Thymus (tissue), 11 donors: ENCODE results near the gene GAL3ST1. TPM values are rescaled to one million over a fixed set of nuclear protein-coding genes. Genes with fewer than 3 reads are reported as not detected.
"Not testable (repeated sequence)": the region's sequence is repeated elsewhere in the genome, so short reads cannot be mapped to it uniquely, and the experiment has no call there.

ENCODE experiments used
- DNase-seq, 9 donors: peaks; one replicate each; pipeline ENCODE4 v3.0.0-alpha.2; 2013; ENCODE audit warnings: low spot score in 9 of 9, low read depth in 6 of 9, missing footprints in 1 of 9
- H3K27ac ChIP-seq, 2 donors: one replicate each; pipeline ENCODE4 v1.5.1; 2013; ENCODE audit warnings: control low read depth in 1 of 2, low read depth in 1 of 2, low read length in 1 of 2, mild to moderate bottlenecking in 1 of 2, moderate library complexity in 1 of 2
- H3K27me3 ChIP-seq, 2 donors: one replicate each; pipeline ENCODE4 v1.5.1; 2013; ENCODE audit warnings: low read length in 1 of 2; ENCODE audit not compliant: control insufficient read depth in 2 of 2, insufficient read depth in 1 of 2
- H3K36me3 ChIP-seq, 2 donors: one replicate each; pipeline ENCODE4 v1.5.1; 2013; ENCODE audit warnings: low read length in 1 of 2, mild to moderate bottlenecking in 1 of 2, moderate library complexity in 1 of 2; ENCODE audit not compliant: control insufficient read depth in 2 of 2, insufficient read depth in 2 of 2
- H3K4me1 ChIP-seq, 2 donors: one replicate each; pipeline ENCODE4 v1.5.1; 2013; ENCODE audit warnings: low read length in 2 of 2; ENCODE audit not compliant: control insufficient read depth in 2 of 2, insufficient read depth in 2 of 2
- H3K4me3 ChIP-seq, 2 donors: one replicate each; pipeline ENCODE4 v1.5.1; 2013; ENCODE audit warnings: low read length in 2 of 2, control low read depth in 1 of 2, mild to moderate bottlenecking in 1 of 2
- H3K9me3 ChIP-seq, 2 donors: one replicate each; pipeline ENCODE4 v1.5.1; 2013; ENCODE audit warnings: low read length in 1 of 2, mild to moderate bottlenecking in 1 of 2; ENCODE audit not compliant: control insufficient read depth in 2 of 2, insufficient read depth in 1 of 2
- WGBS: extraction: QIAGEN DNeasy Blood & Tissue Kit; methylation state at CpG from one replicate; pipeline ENCODE4 v1.1.7; 2013; 5-methylcytosine and 5-hydroxymethylcytosine counted together
- polyA plus RNA-seq: library from polyadenylated mRNA; stranded (reverse); fragments of 200-250 nt; gene quantifications from one replicate; pipeline ENCODE4 v1.2.3, GENCODE V29; 2013
- total RNA-seq: library from RNA; stranded (reverse); fragments of 120-200 nt; gene quantifications from one replicate; pipeline ENCODE4 v1.2.4, GENCODE V29; 2013
- donor health status: healthy.

GAL3ST1 gene
- total and polyA plus RNA-seq, 2 donors = 0.09 to 0.46 TPM

DNA sequence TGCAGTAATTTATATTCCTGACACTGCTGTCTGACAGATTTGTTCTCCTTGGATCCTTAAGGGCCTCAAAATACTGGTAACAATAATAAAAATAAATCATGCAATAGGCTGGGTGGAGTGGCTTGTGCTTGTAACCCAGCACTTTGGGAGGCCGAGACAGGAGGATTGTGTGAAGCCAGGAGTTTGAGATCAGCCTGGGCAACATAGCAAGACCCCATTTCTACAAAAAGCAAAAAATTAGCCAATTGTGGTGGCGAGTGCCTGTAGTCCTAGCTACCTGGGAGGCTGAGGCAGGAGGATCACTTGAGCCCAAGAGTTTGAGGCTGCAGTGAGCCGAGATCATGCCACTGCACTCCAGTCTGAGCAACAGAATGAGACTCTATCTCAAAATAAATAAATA lies 22.7 kb downstream of the GAL3ST1 start:
- H3K27ac ChIP-seq, H3K27me3 ChIP-seq, DNase-seq, H3K4me3 ChIP-seq, H3K9me3 ChIP-seq, H3K36me3 ChIP-seq, H3K4me1 ChIP-seq: not testable (repeated sequence)
- 95% methylated on average over 3 of the region's 3 CpGs for WGBS

DNA sequence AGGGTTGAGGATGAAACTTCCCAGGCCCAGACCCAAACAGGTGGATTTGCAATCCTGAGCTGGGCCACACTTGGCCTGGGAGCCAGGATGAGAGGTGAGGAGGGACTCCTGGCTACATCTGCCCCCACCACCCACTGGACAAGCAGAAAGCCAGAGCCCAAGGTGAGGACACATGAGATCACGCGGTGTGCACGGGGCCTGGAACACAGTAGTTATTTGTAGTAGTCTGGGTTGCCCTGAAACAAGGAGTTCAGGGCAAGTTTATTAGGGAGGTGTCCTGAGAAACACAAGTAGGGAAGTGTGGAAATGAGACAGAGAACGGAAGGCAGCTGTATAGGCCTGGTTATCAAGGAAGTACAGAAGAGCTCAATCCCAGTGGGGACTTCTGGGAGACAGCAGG lies 27.3 kb downstream of the GAL3ST1 start:
- peaks cover 19 to 34% of the 10 kb centered on the region in 2 donors for H3K27me3 ChIP-seq
- 95% methylated on average over 4 of the region's 4 CpGs for WGBS

DNA sequence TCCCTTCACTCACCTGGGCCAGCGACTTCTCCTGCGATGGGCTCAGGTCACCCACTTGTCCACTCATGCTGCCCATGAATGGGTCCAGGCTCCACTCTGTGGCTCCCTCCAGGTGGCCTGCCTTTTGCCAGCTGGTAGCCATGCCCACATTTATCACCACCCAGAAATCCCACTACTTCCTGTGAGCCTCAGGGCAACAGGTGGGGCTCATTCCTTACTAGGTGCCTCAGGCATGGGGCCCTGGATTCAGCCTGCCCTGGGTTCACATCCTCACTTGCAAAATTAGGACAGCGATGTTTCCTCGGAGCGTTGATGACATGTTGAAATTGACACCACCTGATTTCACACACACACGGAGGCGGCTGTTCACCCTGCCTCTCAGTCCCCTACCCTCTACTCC lies 27.8 kb downstream of the GAL3ST1 start, which contains the start of gene SEC14L6:
Gene SEC14L6, minus strand, starts transcription at position 126 of the 400 bp plus-strand sequence. Its CDS starts 59 bp downstream, at position 67.
- WGBS = 97% methylated on average over 7 of the region's 7 CpGs
- Histone ChIP-seq H3K36me3 (no peaks in the 10 kb centered on the region), H3K27ac (no peak within 1 kb of the TSS), H3K9me3 (no peaks in the 10 kb centered on the region), H3K27me3 (peaks cover 24 to 39% of the 10 kb centered on the region in 2 donors), H3K4me3 (no peak within 1 kb of the TSS), H3K4me1 (no peaks in the 10 kb centered on the region)
- no peak for DNase-seq

More for the DNA sequence above, 27.3 kb downstream of the GAL3ST1 start:
- DNase-seq = no peak
- Histone ChIP-seq H3K9me3 (no peaks in the 10 kb centered on the region), H3K4me1 (no peaks in the 10 kb centered on the region), H3K4me3 (no peak overlapping the region), H3K27ac (no peak overlapping the region), H3K36me3 (no peaks in the 10 kb centered on the region)

DNA sequence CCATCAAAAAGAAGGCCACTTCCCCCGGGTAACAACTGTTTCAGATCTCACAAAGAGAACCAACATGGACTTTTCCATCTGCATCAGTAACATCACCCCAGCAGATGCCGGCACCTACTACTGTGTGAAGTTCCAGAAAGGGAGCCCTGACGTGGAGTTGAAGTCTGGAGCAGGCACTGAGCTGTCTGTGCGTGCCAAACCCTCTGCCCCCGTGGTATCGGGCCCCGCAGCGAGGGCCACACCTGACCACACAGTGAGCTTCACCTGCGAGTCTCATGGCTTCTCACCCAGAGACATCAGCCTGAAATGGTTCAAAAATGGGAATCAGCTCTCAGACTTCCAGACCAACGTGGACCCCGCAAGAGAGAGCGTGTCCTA lies 31.7 kb downstream of the GAL3ST1 start:
- H3K27me3 ChIP-seq = peaks cover 27 to 60% of the 10 kb centered on the region in 2 donors

DNA sequence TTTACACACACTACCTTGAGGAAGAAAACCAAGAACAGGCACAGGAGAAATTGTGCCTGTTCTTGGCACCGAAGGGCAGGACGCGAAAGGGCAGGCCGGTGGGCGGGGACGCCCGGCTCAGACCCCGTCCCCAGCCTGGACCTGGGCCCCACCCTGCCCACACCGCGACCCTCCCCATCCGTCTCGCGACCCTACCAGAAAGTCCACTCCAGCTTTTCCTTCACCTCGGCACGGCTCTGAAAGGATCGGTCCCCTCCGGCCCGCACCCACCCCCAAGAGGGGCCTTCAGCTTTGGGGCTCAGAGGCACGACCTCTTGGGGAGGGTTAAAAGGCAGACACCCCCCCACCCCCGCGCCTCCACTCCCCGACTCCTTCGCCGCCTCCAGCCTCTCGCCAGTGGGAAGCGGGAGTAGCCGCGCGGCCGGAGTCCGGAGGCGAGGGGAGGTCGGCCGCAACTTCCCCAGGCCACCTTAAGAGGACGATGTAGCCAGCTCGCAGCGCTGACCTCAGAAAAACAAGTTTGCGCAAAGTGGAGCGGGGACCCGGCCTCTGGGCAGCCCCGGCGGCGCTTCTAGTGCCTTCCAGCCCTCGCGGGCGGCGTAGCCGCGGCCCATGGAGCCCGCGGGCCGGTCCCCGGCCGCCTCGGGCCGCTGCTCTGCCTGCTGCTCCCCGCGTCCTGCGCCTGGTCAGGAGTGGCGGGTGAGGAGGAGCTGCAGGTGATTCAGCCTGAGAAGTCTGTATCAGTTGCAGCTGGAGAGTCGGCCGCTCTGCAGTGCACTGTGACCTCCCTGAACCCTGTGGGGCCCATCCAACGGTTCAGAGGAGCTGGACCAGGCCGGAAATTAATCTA lies 32.3 kb downstream of the GAL3ST1 start:
- Histone ChIP-seq H3K36me3 (no peaks in the 10 kb centered on the region), H3K9me3 (no peaks in the 10 kb centered on the region), H3K27me3 (peaks cover 27 to 60% of the 10 kb centered on the region in 2 donors), H3K27ac (no peak overlapping the region), H3K4me1 (no peaks in the 10 kb centered on the region), H3K4me3 (no peak overlapping the region)
- DNase-seq = no peak
- WGBS = 11% methylated on average over 64 of the region's 64 CpGs

More for the DNA sequence above, 31.7 kb downstream of the GAL3ST1 start:
- Histone ChIP-seq H3K36me3 (no peaks in the 10 kb centered on the region), H3K4me3 (no peak overlapping the region), H3K27ac (no peak overlapping the region), H3K9me3 (no peaks in the 10 kb centered on the region), H3K4me1 (no peaks in the 10 kb centered on the region)
- no peak for DNase-seq
- 87% methylated on average over 12 of the region's 12 CpGs for WGBS

DNA sequence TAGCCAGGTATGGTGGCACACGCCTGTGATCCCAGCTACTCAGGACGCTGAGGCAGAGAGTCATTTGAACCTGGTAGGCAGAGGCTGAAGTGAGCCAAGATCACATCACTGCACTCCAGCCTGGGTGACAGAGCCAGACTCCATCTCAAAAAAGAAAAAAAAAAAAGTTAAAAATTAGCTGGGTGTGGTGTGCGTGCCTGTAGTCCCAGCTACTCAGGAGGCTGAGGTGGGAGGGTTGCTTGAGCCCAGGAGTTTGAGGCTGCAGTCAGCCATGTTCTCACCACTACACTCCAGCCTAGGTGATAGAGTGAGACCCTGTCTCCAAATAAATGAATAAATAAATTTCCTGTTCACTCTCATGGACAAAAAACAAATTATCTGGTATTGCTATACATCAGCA lies 33.0 kb downstream of the GAL3ST1 start:
- not testable (repeated sequence) for H3K4me1 ChIP-seq, DNase-seq, H3K4me3 ChIP-seq, H3K9me3 ChIP-seq, H3K36me3 ChIP-seq, H3K27ac ChIP-seq
- 96% methylated on average over 3 of the region's 3 CpGs for WGBS
- peaks cover 27 to 57% of the 10 kb centered on the region in 2 donors for H3K27me3 ChIP-seq

DNA sequence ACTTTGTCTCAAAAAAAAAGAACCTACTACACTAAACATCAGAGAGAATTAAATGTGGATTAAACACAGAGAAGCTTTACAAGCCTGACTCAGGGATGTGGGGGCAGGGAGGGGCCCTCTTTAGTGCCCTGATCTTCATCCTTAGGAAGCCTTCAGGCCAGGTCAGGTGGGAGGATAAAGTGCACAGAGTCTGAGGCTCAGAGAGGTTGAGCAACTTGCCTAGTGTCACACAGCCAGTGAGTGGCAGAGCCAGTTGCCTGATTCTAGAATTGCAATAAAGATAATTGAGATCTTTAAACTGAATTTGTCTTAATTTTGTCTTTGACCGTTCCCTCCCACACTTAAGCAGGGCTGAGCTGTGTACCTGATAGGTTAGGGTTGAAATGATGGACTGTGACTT lies 35.1 kb downstream of the GAL3ST1 start:
- H3K4me3 ChIP-seq = no peak overlapping the region
- H3K27me3 ChIP-seq = peaks cover 24 to 50% of the 10 kb centered on the region in 2 donors
- H3K9me3 ChIP-seq = no peaks in the 10 kb centered on the region
- DNase-seq = no peak
- whole genome bisulfite sequencing = 95% methylated on average over 1 of the region's 1 CpG
- H3K27ac ChIP-seq = no peak overlapping the region
- H3K36me3 ChIP-seq = no peaks in the 10 kb centered on the region
- no peaks in the 10 kb centered on the region for H3K4me1 ChIP-seq

DNA sequence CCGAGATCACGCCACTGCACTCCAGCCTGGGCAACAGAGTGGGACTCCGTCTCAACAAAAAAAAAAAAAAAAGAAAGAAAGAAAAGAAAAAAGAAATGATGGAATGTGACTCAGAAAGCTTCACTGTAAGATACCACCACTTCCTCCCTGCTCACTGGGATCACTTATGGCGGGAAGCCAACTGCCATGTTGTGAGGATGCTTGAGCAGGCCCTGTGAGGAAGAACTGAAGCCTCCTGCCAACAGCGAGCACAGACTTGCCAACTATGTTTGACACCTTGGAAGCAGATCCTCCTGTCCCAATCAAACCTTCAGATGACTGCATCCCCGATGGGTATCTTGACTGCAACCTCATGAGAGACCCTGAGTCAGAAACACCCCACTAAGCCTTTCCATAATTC lies 36.2 kb downstream of the GAL3ST1 start:
- Histone ChIP-seq H3K9me3 (no peaks in the 10 kb centered on the region), H3K27ac (no peak overlapping the region), H3K4me1 (no peaks in the 10 kb centered on the region), H3K4me3 (no peak overlapping the region), H3K27me3 (peaks cover 18 to 39% of the 10 kb centered on the region in 2 donors), H3K36me3 (no peaks in the 10 kb centered on the region)
- WGBS = 93% methylated on average over 6 of the region's 6 CpGs
- no peak for DNase-seq

DNA sequence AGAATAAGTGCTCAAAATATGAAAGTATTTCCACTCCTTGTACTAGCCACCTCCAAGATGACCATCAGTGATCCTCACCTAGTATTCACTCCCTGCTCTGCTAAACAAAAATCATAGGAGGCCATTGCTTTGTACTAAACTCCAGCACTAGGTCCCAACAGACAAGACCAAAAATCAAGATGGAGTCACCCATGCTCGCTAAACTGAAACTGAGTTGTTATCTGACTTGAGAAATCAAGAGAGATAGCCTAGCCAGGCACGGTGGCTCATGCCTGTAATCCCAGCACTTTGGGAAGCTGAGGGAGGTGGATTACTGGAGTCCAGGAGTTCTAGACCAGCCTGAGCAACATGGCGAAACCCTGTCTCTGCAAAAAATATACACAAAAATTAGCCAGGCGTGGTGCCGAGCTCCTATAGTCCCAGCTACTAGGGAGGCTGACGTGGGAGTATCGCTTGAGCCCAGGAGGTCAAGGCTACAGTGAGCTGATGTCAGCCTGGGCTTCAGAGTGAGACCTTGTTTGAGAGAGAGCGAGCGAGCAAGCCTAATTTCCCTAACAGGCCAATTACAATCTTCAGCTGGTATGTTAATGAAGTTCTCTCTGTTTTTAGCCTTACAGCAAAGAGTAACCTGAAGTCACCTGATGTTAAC lies 37.3 kb downstream of the GAL3ST1 start:
- H3K27me3 ChIP-seq = peaks cover 8 to 30% of the 10 kb centered on the region in 2 donors
- no peaks in the 10 kb centered on the region for H3K4me1 ChIP-seq
- H3K9me3 ChIP-seq = no peaks in the 10 kb centered on the region
- H3K27ac ChIP-seq = no peak overlapping the region
- DNase-seq = no peak
- no peak overlapping the region for H3K4me3 ChIP-seq
- WGBS = 92% methylated on average over 9 of the region's 9 CpGs
- H3K36me3 ChIP-seq = no peaks in the 10 kb centered on the region
